Measurements from ENCODE around the gene MAFG. TPM values are rescaled to one million over a fixed set of nuclear protein-coding genes. Genes with fewer than 3 reads are reported as not detected.

The MAFG gene
- total and polyA plus RNA-seq, 9 of the 15 experiments (the other 6 are each of a cell fraction or from before 2014, with no cell fraction given), result 1.1 to 58.1 (median 24.9) TPM

- no peak for TF ChIP-seq MYC (IDR thresholded peaks at IDR 0.05; ENCODE audit: low read depth, low read length)
- TF ChIP-seq MYC (CRISPR knock-in tag; IDR thresholded peaks at IDR 0.05; ENCODE audit: borderline replicate concordance, low read depth), result 0 out of 2 replicates have a peak, but pooled peaks have one; percentile 21
- TF ChIP-seq, protein P1, sequence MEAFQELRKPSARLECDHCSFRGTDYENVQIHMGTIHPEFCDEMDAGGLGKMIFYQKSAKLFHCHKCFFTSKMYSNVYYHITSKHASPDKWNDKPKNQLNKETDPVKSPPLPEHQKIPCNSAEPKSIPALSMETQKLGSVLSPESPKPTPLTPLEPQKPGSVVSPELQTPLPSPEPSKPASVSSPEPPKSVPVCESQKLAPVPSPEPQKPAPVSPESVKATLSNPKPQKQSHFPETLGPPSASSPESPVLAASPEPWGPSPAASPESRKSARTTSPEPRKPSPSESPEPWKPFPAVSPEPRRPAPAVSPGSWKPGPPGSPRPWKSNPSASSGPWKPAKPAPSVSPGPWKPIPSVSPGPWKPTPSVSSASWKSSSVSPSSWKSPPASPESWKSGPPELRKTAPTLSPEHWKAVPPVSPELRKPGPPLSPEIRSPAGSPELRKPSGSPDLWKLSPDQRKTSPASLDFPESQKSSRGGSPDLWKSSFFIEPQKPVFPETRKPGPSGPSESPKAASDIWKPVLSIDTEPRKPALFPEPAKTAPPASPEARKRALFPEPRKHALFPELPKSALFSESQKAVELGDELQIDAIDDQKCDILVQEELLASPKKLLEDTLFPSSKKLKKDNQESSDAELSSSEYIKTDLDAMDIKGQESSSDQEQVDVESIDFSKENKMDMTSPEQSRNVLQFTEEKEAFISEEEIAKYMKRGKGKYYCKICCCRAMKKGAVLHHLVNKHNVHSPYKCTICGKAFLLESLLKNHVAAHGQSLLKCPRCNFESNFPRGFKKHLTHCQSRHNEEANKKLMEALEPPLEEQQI (IDR thresholded peaks at IDR 0.05), result no peak
- TF ChIP-seq CCNT2 (IDR thresholded peaks at IDR 0.05; ENCODE audit: borderline replicate concordance, extremely low read depth, insufficient read length, low read depth, low read length), result peak; percentile 29
- TF ChIP-seq, protein P2, sequence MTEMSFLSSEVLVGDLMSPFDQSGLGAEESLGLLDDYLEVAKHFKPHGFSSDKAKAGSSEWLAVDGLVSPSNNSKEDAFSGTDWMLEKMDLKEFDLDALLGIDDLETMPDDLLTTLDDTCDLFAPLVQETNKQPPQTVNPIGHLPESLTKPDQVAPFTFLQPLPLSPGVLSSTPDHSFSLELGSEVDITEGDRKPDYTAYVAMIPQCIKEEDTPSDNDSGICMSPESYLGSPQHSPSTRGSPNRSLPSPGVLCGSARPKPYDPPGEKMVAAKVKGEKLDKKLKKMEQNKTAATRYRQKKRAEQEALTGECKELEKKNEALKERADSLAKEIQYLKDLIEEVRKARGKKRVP (CRISPR knock-in tag; IDR thresholded peaks at IDR 0.05), result no peak
- no peak for TF ChIP-seq ZNF511 (CRISPR knock-in tag; IDR thresholded peaks at IDR 0.05)
- TF ChIP-seq NUFIP1 (IDR thresholded peaks at IDR 0.05; ENCODE audit: partially characterized antibody), result no peak
- no peak for TF ChIP-seq CBFA2T3 (IDR thresholded peaks at IDR 0.05)
- TF ChIP-seq DNMT1 (IDR thresholded peaks at IDR 0.05), result no peak
- no peak for TF ChIP-seq LCOR (CRISPR knock-in tag; IDR thresholded peaks at IDR 0.05)
- 0 out of 2 replicates have a peak, but pooled peaks have one; percentile 2 for TF ChIP-seq ZNF133 (CRISPR knock-in tag; IDR thresholded peaks at IDR 0.05)
- TF ChIP-seq, protein P3, sequence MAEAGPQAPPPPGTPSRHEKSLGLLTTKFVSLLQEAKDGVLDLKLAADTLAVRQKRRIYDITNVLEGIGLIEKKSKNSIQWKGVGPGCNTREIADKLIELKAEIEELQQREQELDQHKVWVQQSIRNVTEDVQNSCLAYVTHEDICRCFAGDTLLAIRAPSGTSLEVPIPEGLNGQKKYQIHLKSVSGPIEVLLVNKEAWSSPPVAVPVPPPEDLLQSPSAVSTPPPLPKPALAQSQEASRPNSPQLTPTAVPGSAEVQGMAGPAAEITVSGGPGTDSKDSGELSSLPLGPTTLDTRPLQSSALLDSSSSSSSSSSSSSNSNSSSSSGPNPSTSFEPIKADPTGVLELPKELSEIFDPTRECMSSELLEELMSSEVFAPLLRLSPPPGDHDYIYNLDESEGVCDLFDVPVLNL (CRISPR knock-in tag; IDR thresholded peaks at IDR 0.05; ENCODE audit: low read depth), result peak; percentile 52; the same call in 1 of the 2 replicates
- 0 out of 2 replicates have a peak, but pooled peaks have one; percentile 80 for TF ChIP-seq TAF15 (IDR thresholded peaks at IDR 0.05; ENCODE audit: low read depth, low read length)
- no peak for TF ChIP-seq MECOM (CRISPR knock-in tag; IDR thresholded peaks at IDR 0.05)
- no peak for TF ChIP-seq ETS2 (tag; IDR thresholded peaks at IDR 0.05; ENCODE audit: borderline replicate concordance, poor library complexity, severe bottlenecking)
- no peak for TF ChIP-seq ZBTB8A (IDR thresholded peaks at IDR 0.05; ENCODE audit: partially characterized antibody)
- TF ChIP-seq ZNF507 (tag; conservative IDR thresholded peaks at IDR 0.05), result no peak
- 0 out of 2 replicates have a peak, but pooled peaks have one; percentile 14 for TF ChIP-seq GABPA (tag; conservative IDR thresholded peaks at IDR 0.05; ENCODE audit: low read depth)
- no peak for TF ChIP-seq BRF1 (IDR thresholded peaks at IDR 0.05; ENCODE audit: borderline replicate concordance, extremely low read depth, insufficient read length)
- TF ChIP-seq, protein P4, sequence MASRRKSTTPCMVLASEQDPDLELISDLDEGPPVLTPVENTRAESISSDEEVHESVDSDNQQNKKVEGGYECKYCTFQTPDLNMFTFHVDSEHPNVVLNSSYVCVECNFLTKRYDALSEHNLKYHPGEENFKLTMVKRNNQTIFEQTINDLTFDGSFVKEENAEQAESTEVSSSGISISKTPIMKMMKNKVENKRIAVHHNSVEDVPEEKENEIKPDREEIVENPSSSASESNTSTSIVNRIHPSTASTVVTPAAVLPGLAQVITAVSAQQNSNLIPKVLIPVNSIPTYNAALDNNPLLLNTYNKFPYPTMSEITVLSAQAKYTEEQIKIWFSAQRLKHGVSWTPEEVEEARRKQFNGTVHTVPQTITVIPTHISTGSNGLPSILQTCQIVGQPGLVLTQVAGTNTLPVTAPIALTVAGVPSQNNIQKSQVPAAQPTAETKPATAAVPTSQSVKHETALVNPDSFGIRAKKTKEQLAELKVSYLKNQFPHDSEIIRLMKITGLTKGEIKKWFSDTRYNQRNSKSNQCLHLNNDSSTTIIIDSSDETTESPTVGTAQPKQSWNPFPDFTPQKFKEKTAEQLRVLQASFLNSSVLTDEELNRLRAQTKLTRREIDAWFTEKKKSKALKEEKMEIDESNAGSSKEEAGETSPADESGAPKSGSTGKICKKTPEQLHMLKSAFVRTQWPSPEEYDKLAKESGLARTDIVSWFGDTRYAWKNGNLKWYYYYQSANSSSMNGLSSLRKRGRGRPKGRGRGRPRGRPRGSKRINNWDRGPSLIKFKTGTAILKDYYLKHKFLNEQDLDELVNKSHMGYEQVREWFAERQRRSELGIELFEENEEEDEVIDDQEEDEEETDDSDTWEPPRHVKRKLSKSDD (conservative IDR thresholded peaks at IDR 0.05; ENCODE audit: low read length), result no peak
Observed at GRCh38 chr17:81868674-81869220, 58.8 kb downstream of the MAFG start (continued).
